Liver (tissue), 9 donors: ENCODE results near the gene TPSG1. TPM values are rescaled to one million over a fixed set of nuclear protein-coding genes. Genes with fewer than 3 reads are reported as not detected.

Experiments used
- DNase-seq: peaks from one replicate; pipeline ENCODE4 v3.0.0-alpha.2; 2017; ENCODE audit warnings: low spot score
- H3K27ac ChIP-seq, 2 donors: one replicate each; pipeline ENCODE4 v1.7.0; 2013; ENCODE audit warnings: inconsistent platforms in 2 of 2, low read length in 2 of 2, control low read depth in 1 of 2, low read depth in 1 of 2, mild to moderate bottlenecking in 1 of 2
- H3K27me3 ChIP-seq, 4 donors: one replicate each; pipeline versions ENCODE4 v1.6.1 to v1.7.0; 2013; ENCODE audit warnings: low read length in 3 of 4, inconsistent platforms in 1 of 4, mild to moderate bottlenecking in 1 of 4, moderate library complexity in 1 of 4; ENCODE audit not compliant: control insufficient read depth in 4 of 4, insufficient read depth in 4 of 4
- H3K36me3 ChIP-seq, 4 donors: one replicate each; pipeline versions ENCODE4 v1.6.1 to v1.7.0; 2013; ENCODE audit warnings: low read length in 3 of 4, mild to moderate bottlenecking in 3 of 4, low read depth in 1 of 4, moderate library complexity in 1 of 4; ENCODE audit not compliant: control insufficient read depth in 4 of 4, insufficient read depth in 3 of 4
- H3K4me1 ChIP-seq, 4 donors: one replicate each; pipeline versions ENCODE4 v1.6.1 to v1.7.0; 2013; ENCODE audit warnings: low read length in 3 of 4, mild to moderate bottlenecking in 3 of 4, moderate library complexity in 1 of 4; ENCODE audit not compliant: control insufficient read depth in 4 of 4, insufficient read depth in 4 of 4
- H3K4me3 ChIP-seq, 3 donors: one replicate each; pipeline versions ENCODE4 v1.6.1 to v1.7.0; 2013; ENCODE audit warnings: low read length in 3 of 3, control low read depth in 1 of 3, low read depth in 1 of 3, mild to moderate bottlenecking in 1 of 3
- H3K9ac ChIP-seq, 2 donors: one replicate each; pipeline ENCODE4 v1.7.0; 2013; ENCODE audit warnings: low read length in 2 of 2, mild to moderate bottlenecking in 2 of 2, moderate library complexity in 2 of 2, control low read depth in 1 of 2, low read depth in 1 of 2
- H3K9me3 ChIP-seq, 4 donors: one replicate each; pipeline versions ENCODE4 v1.6.1 to v1.7.0; 2013; ENCODE audit warnings: low read length in 3 of 4; ENCODE audit not compliant: control insufficient read depth in 4 of 4
- ATF3 ChIP-seq: IDR thresholded peaks from 2 replicates; pipeline ENCODE4 v1.6.1; 2016; ENCODE audit warnings: antibody characterized with exemption
- EGR1 ChIP-seq, 2 donors: IDR thresholded peaks; 2 replicates each; pipeline ENCODE4 v1.6.1; 2016 to 2018; ENCODE audit warnings: antibody characterized with exemption in 2 of 2, low read depth in 2 of 2
- FOXA1 ChIP-seq: IDR thresholded peaks from 2 replicates; pipeline ENCODE4 v1.6.1; 2016; ENCODE audit warnings: antibody characterized with exemption
- FOXA2 ChIP-seq: IDR thresholded peaks from 2 replicates; pipeline ENCODE4 v1.6.1; 2016; ENCODE audit warnings: antibody characterized with exemption
- GABPA ChIP-seq, 2 donors: IDR thresholded peaks in 1 of 2; conservative IDR thresholded peaks in 1 of 2; 2 replicates each; pipeline ENCODE4 v1.6.1; 2016; ENCODE audit warnings: antibody characterized with exemption in 2 of 2, mild to moderate bottlenecking in 1 of 2, moderate library complexity in 1 of 2
- HNF4A ChIP-seq, 2 donors: conservative IDR thresholded peaks; 2 replicates each; pipeline ENCODE4 v1.6.1; 2016; ENCODE audit warnings: antibody characterized with exemption in 2 of 2, mild to moderate bottlenecking in 2 of 2
- HNF4G ChIP-seq: IDR thresholded peaks from 2 replicates; pipeline ENCODE4 v1.6.1; 2016; ENCODE audit warnings: antibody characterized with exemption
- JUND ChIP-seq, 2 donors: IDR thresholded peaks; 2 replicates each; pipeline ENCODE4 v1.6.1; 2016; ENCODE audit warnings: antibody characterized with exemption in 2 of 2
- NR2F2 ChIP-seq: IDR thresholded peaks from 2 replicates; pipeline ENCODE4 v1.6.1; 2016; ENCODE audit warnings: antibody characterized with exemption
- RAD21 ChIP-seq, 2 donors: IDR thresholded peaks; 2 replicates each; pipeline ENCODE4 v1.6.1; 2016; ENCODE audit warnings: antibody characterized with exemption in 2 of 2, mild to moderate bottlenecking in 2 of 2
- SP1 ChIP-seq: IDR thresholded peaks from 2 replicates; pipeline ENCODE4 v1.6.1; 2018; ENCODE audit warnings: antibody characterized with exemption, mild to moderate bottlenecking
- TAF1 ChIP-seq: conservative IDR thresholded peaks from 2 replicates; pipeline ENCODE4 v1.6.1; 2016; ENCODE audit warnings: antibody characterized with exemption, mild to moderate bottlenecking
- YY1 ChIP-seq: IDR thresholded peaks from 2 replicates; pipeline ENCODE4 v1.6.1; 2016; ENCODE audit warnings: antibody characterized with exemption, mild to moderate bottlenecking
- WGBS: extraction: QIAGEN DNeasy Blood & Tissue Kit; methylation state at CpG from one replicate; pipeline ENCODE4 v1.1.7; 2013; 5-methylcytosine and 5-hydroxymethylcytosine counted together
- polyA plus RNA-seq, 2 donors: library from polyadenylated mRNA; stranded (reverse) in 1 of 2; unstranded in 1 of 2; fragments of 200-250 nt in 1 of 2; fragments of >200 nt in 1 of 2; fragmentation: Nextera tagmentation in 1 of 2; extraction: Ambion mirVana in 1 of 2; gene quantifications; one replicate each; pipeline versions ENCODE4 v1.2.1 to v1.2.3, GENCODE V29; 2013 to 2015
- total RNA-seq, 2 donors: library from RNA; depleted of rRNA; stranded (reverse); fragments of >200 nt; gene quantifications; one replicate each; pipeline ENCODE4 v1.2.3, GENCODE V29; 2014
- TF ChIP-seq, protein P1 (sequence below): IDR thresholded peaks from 2 replicates; pipeline ENCODE4 v1.6.1; 2016; ENCODE audit warnings: antibody characterized with exemption
- TF ChIP-seq, protein P2 (sequence below): fragments of 150-350 bp; IDR thresholded peaks from 2 replicates; pipeline ENCODE4 v1.5.1; 2017; ENCODE audit warnings: improper control_type of control experiment, low read depth, low read length; ENCODE audit not compliant: missing input control
- TF ChIP-seq, protein P3 (sequence below): IDR thresholded peaks from 2 replicates; pipeline ENCODE4 v1.6.1; 2016; ENCODE audit warnings: antibody characterized with exemption
- donor health status: healthy.
- donor health status: healthy.
- donor health status: healthy.
- donor health status: healthy.
- donor health status: healthy.

Gene TPSG1
- total and polyA plus RNA-seq, 4 donors, result 0.55 TPM; not detected in 3

DNA sequence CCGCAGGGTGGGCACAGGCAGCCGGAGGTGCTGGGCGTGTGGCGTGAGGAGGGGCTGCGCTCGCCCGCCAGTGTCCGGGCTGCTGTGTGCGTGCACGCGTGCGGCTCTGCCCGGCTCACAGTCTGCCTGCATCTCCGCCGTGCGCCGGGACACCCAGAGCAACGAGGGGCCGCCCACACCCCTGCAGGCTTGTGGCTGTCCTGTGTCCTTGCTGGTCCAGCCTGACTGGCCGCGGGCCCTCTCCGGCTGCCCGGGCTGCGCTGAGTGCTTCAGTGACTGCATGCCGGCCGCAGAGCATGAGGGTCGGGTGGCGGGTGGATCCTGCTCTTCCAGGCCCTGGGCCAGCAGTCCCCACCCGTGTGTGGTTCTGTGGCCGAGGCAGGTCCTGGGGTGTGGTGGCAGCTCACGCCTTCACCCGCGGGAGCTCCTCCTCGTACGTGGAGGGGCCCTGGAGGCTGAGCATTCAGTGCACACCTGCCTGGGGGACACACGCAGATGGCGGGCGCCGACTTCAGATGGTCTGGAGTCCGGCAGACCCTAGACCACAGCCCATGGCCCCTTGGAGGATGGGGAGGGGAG, 12.4 kb downstream of the TPSG1 start:
- Histone ChIP-seq H3K9me3 (no peaks in the 10 kb centered on the region), H3K27me3 (no peaks in the 10 kb centered on the region), H3K4me3 (no peak overlapping the region), H3K27ac (no peak overlapping the region), H3K36me3 (peaks cover 0 to 67% (median 22%) of the 10 kb centered on the region in 4 donors), H3K4me1 (no peaks in the 10 kb centered on the region), H3K9ac (no peak overlapping the region)
- TF ChIP-seq RAD21 (IDR thresholded peaks at IDR 0.05), result no peak
- TF ChIP-seq GABPA (IDR thresholded peaks at IDR 0.05 in 1 of 2, conservative IDR thresholded peaks at IDR 0.05 in 1 of 2), result no peak
- no peak for TF ChIP-seq ATF3
- TF ChIP-seq HNF4G, result no peak
- no peak for TF ChIP-seq SP1
- TF ChIP-seq, protein P1, sequence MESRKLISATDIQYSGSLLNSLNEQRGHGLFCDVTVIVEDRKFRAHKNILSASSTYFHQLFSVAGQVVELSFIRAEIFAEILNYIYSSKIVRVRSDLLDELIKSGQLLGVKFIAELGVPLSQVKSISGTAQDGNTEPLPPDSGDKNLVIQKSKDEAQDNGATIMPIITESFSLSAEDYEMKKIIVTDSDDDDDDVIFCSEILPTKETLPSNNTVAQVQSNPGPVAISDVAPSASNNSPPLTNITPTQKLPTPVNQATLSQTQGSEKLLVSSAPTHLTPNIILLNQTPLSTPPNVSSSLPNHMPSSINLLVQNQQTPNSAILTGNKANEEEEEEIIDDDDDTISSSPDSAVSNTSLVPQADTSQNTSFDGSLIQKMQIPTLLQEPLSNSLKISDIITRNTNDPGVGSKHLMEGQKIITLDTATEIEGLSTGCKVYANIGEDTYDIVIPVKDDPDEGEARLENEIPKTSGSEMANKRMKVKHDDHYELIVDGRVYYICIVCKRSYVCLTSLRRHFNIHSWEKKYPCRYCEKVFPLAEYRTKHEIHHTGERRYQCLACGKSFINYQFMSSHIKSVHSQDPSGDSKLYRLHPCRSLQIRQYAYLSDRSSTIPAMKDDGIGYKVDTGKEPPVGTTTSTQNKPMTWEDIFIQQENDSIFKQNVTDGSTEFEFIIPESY, result no peak
- TF ChIP-seq FOXA1, result no peak
- TF ChIP-seq, protein P2, sequence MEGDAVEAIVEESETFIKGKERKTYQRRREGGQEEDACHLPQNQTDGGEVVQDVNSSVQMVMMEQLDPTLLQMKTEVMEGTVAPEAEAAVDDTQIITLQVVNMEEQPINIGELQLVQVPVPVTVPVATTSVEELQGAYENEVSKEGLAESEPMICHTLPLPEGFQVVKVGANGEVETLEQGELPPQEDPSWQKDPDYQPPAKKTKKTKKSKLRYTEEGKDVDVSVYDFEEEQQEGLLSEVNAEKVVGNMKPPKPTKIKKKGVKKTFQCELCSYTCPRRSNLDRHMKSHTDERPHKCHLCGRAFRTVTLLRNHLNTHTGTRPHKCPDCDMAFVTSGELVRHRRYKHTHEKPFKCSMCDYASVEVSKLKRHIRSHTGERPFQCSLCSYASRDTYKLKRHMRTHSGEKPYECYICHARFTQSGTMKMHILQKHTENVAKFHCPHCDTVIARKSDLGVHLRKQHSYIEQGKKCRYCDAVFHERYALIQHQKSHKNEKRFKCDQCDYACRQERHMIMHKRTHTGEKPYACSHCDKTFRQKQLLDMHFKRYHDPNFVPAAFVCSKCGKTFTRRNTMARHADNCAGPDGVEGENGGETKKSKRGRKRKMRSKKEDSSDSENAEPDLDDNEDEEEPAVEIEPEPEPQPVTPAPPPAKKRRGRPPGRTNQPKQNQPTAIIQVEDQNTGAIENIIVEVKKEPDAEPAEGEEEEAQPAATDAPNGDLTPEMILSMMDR, result no peak
- TF ChIP-seq NR2F2, result no peak
- DNase-seq, result no peak
- 94% methylated on average over 40 of the region's 40 CpGs for WGBS

DNA sequence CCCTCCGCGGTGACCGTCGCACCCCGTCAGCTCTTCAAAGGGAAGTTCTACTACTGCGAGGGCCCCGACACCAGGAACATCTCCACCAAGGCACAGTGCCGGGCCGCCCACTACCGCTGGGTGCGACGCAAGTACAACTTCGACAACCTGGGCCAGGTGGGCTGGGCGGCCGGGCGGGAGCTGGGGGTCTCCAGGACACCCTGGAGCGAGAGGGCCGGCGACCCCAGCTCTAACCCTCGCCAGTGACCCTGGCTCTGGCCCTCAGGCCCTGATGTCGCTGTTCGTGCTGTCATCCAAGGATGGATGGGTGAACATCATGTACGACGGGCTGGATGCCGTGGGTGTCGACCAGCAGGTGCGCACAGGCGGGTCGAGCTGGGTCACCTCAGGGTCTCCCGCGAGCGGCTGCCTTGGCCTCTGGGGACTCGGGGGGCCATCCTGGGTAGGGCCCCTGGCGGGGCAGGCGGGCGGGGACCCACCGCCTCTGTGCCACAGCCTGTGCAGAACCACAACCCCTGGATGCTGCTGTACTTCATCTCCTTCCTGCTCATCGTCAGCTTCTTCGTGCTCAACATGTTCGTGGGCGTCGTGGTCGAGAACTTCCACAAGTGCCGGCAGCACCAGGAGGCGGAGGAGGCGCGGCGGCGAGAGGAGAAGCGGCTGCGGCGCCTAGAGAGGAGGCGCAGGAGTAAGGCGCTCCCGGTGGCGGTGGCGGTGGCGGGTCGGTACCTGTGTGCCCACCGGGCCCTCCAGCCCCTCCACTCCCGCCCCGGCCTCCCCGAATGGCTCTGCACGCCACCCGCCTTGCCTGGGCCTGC, 13.4 kb downstream of the TPSG1 start:
- no peak overlapping the region for H3K9ac ChIP-seq
- no peak overlapping the region for H3K27ac ChIP-seq
- H3K4me1 ChIP-seq, result no peaks in the 10 kb centered on the region
- peaks cover 0 to 65% (median 22%) of the 10 kb centered on the region in 4 donors for H3K36me3 ChIP-seq
- no peaks in the 10 kb centered on the region for H3K9me3 ChIP-seq
- WGBS, result 95% methylated on average over 65 of the region's 65 CpGs
- no peak for DNase-seq
- H3K27me3 ChIP-seq, result no peaks in the 10 kb centered on the region
- H3K4me3 ChIP-seq, result no peak overlapping the region
- TF ChIP-seq, protein P3, sequence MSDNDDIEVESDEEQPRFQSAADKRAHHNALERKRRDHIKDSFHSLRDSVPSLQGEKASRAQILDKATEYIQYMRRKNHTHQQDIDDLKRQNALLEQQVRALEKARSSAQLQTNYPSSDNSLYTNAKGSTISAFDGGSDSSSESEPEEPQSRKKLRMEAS, result no peak
- TF ChIP-seq RAD21 (IDR thresholded peaks at IDR 0.05) (no peak), SP1 (no peak), TAF1 (no peak), FOXA1 (no peak)

DNA sequence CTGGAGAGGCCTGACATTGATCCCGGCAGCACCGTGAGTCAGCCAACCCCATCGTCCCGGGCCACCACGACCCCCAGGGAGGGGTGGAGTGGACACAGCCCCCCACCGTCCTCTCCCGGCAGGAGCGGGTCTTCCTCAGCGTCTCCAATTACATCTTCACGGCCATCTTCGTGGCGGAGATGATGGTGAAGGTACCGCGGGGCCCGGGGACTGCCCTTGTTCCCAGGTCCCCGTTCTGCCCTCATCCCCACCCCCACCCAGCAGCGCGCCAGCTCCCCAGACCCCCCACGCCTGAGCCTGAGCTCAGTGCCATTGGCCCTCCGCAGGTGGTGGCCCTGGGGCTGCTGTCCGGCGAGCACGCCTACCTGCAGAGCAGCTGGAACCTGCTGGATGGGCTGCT, 14.6 kb downstream of the TPSG1 start:
- Histone ChIP-seq H3K4me1 (no peaks in the 10 kb centered on the region), H3K9me3 (no peaks in the 10 kb centered on the region), H3K36me3 (peaks cover 0 to 68% (median 21%) of the 10 kb centered on the region in 4 donors), H3K9ac (no peak overlapping the region), H3K27me3 (no peaks in the 10 kb centered on the region), H3K4me3 (no peak overlapping the region), H3K27ac (no peak overlapping the region)
- WGBS, result 90% methylated on average over 23 of the region's 23 CpGs
- TF ChIP-seq, protein P1, result no peak
- TF ChIP-seq JUND (IDR thresholded peaks at IDR 0.05) (no peak), FOXA2 (no peak), YY1 (no peak), HNF4A (conservative IDR thresholded peaks at IDR 0.05) (no peak), EGR1 (IDR thresholded peaks at IDR 0.05; ENCODE audit: low read depth in 2 of 2) (no peak), ATF3 (no peak)
- DNase-seq, result no peak
